Inferior parietal cortex (tissue), 1 donor: ENCODE results near the gene ANKRD40CL.

Experiments used
- DNase-seq: peaks from one replicate; pipeline ENCODE4 v3.0.0-alpha.2; 2016; ENCODE audit errors: extremely low spot score

The ANKRD40CL gene

GRCh38 chr17:50787106-50787505, 19.8 kb upstream of the ANKRD40CL start:
- DNase-seq, result no peak

DNA sequence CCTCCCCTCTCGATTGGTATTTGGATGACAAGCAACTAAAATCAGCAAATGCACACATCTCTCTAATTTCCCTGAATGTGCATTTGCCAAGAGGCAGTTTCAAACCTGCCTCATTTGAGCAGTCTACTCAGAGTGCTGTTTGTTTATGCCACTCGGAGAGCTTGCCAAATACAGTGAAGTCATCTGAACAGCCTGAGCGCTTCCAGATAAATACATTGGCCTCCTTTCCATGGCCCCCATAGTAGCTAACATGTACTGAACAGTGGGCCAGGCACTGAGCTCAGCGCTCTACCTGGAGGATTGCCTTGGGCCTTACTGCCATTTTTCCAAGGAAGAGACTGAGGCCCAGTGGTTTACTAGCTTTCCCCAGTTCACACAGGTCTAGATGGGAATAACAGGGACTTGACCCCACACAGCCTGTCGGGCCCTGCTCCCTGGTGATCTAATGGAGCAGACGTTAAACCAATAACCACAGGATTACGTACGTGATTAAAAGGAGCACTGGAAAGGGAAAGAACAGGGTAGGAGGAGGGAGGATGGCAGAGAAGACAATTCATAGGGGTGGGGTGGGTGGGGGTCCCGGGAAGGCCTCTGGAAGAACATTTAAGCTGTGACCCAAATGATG, 18.7 kb upstream of the ANKRD40CL start:
- DNase-seq, result peak; percentile 65

DNA sequence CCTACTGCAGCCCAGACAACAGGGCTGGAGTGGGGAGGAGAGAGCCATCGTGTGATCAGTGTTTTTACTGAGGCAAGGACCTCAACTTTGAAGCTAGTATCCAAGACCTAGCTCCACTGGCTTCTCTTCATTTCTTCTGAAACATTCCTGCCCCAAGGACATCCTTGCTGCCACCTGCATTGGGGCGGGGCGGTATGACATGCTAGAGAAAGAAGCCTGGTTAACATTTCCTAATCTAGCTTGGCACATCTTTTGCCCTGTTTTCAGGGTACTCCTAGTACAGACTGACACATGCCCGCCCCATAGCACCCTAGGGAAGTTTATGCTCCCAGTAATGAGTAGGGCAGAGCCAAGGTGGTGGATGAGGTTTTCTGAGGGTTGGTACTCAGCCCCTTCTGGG, 17.8 kb upstream of the ANKRD40CL start:
- DNase-seq, result no peak

DNA sequence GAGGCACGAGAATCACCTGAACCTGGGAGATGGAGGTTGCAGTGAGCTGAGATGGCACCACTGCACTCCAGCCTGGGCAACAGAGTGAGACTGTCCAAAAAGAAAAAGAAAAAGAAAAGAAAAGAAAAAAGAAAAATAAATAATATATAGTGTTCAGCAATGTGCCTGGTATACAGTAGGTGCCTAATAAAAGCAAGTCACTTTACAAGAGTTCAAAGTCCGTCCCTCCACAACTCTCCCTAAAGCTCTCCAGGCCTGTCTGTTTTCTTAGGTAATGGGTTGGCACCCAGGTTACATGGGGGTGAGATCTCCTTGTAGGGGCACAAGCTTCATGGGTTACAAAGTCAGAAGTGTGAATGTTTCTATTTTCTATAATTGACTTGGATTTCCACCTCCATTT, 16.6 kb upstream of the ANKRD40CL start:
- DNase-seq, result no peak

- DNase-seq, result peak; percentile 86
Measured at GRCh38 chr17:50783193-50783660, 15.9 kb upstream of the ANKRD40CL start.

GRCh38 chr17:50781167-50781566, 13.8 kb upstream of the ANKRD40CL start:
- no peak for DNase-seq

GRCh38 chr17:50779747-50780353, 12.5 kb upstream of the ANKRD40CL start:
- DNase-seq, result no peak

DNA sequence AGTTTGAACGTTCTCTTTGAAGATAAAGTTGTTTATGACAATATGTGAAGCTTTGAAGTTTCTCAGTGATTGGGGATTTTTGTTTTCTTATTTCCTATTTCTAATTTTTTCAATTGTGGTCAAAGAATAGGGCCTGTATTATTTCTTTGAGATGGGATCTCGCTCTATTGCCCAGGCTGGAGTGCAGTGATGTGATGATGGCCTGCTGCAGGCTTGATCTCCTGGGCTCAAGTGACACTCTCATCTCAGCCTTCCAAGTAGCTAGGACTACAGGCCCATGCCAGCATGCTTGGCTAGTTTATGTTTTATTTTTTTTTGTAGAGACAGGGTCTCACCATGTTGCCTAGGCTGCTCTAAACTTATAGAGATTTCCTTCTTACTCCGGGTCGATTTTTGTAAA, 11.7 kb upstream of the ANKRD40CL start:
- no peak for DNase-seq

GRCh38 chr17:50778471-50778870, 11.2 kb upstream of the ANKRD40CL start:
- no peak for DNase-seq

DNA sequence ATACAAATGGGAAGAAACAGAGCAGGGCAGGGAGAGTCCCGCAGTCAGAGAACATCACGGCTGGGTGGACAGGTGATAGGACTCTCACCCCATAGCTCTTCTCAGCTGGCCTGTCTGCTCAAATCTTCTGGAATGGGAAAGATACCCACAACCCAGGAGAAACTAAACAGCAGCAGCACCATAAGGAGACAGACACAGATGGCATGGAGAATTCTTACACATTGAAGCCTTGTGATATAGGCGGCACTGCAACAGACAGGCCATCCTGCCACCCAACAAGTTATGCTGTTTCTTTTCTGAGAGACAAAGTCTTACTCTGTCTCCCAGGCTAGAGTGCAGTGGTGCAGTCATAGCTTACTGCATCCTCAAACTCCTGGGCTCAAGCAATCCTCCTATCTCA, 8.6 kb upstream of the ANKRD40CL start:
- DNase-seq, result no peak

- no peak for DNase-seq
Measured at GRCh38 chr17:50774225-50774803, 7.0 kb upstream of the ANKRD40CL start.

- DNase-seq, result no peak
Measured at GRCh38 chr17:50771991-50772785, 4.9 kb upstream of the ANKRD40CL start.

DNA sequence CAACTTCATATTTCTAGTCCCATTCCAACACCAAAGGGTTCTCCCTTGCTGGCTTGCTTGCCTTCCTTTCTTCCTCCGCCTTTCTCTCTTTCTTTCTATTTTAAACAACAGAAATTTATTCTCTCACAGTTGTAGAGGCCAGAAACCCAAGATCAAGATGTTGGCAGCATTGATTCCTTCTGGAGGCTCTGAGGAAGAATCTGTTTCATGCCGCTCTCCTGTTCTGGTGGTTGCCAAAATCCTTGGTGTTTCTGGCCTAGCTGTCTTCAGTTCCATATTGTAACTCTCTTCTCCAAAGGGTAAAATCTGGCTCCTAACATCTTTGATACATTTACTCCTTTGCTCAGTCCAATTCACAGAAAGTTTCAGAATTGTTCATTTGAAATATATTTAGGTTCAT, 3.0 kb upstream of the ANKRD40CL start:
- DNase-seq, result no peak

- DNase-seq, result no peak
Measured at GRCh38 chr17:50769884-50770283, 2.6 kb upstream of the ANKRD40CL start.

DNA sequence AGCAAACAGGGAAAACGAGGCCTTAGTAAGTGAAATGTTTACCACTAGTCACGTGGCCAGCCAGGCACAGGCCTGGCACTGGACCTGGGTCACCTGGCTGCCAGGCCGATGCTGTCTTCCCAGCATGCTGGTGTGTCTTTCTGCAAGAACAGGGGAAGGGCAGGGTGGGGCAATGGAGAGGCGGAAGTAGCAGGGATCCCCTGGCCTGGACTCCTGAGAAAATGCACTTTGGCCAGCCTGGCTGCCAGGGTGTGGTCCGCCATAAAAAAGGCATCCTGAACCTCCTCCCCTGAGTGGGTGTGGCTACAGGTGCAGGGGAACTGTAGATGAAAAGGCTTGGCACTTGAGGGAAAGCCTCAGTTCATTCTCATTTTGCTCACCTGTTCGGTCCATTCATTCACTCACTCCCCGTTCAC, 1.0 kb upstream of the ANKRD40CL start:
- no peak for DNase-seq

DNA sequence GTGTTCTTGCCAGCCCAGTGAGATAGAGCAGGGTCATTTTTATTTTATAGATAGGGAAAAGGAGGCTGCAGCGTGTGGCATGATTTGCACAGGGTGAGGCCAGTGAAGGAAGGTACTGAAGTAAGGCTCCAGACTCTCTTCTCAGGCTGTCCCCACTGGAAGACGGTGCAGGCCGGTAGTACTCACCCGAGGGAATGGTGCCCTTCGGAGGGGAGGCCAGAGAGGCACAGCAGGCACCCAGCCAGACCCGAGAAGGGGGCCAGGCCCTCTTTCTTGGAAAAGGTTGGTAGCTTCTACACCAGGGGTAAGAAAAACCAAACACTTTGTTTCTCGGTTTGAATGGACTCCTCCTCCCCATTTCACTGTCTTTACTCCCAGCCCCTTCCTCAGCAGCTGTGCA, 288 bp downstream of the ANKRD40CL start:
- DNase-seq, result no peak

DNA sequence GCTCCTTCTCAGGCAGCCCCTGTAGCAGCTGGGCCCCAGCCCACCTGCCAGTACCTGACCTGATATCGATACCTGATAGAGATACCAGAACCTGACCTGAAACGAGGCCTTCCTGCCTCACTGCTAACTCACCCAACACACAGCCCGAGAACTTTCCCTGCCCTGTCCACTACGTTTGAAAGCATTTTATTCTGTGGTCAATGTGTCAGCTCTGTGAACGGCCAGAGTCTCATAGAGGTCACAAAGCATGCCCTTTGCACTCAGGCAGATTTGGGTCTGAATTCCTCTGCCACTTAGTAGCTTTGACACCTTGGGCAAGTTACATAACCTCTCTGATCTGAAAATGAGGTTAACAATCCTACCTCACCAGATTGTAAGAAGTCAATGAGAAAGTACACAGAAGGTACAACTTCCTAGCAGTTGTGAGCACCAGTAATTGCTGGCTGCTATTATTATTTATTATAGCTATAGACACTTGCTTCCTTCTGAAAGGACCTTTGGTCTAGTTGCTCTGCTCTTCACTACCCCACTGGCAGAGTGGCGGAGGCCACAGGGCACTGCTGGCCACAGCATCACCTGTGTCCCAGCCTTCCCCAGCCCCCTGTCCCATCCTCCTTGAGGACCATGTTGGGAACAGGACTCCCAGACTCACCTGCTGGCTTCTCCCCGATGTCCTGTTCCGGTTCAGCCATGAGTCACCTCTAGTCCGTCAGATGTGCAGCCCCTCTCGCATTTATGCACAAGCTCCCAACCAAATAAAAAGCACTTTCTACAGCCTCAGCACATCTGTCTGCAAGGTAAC, 895 bp downstream of the ANKRD40CL start:
- no peak for DNase-seq

DNA sequence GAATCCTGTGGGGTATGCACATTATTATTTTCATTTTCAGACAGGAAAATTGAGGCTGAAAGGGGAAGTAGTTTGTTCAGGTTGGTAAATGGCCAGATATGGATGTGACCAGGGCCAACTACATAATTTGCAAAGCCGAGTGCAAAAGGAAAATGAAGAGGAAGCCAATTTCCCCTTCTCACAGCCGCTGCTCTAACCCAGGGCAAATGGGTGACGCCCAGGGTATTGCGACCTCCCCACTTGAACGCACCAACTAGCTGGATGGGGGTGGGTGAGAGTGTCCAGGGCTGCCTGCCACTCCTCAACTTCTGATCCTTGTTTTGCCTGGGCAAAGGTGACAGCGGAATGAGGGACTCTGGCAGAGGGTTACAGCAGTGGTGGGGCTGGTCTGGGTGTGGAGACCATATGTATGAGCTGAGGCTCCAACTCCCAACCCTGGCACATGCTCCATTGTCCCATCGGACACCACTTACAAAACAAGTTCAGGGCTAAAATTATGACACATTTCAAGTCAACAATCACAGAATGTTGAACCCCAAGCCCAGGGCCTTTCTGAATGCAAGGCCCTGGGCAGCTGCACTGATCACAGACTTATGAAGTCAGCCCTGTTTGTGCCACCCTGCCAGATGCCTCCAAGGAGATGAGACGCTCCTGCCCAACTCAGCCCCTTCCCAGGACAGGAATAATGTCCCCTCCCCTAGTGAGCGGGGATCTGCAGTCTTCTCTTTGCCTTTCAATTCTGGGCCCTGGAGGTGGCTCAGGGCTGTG, 1.7 kb downstream of the ANKRD40CL start:
- DNase-seq, result no peak

DNA sequence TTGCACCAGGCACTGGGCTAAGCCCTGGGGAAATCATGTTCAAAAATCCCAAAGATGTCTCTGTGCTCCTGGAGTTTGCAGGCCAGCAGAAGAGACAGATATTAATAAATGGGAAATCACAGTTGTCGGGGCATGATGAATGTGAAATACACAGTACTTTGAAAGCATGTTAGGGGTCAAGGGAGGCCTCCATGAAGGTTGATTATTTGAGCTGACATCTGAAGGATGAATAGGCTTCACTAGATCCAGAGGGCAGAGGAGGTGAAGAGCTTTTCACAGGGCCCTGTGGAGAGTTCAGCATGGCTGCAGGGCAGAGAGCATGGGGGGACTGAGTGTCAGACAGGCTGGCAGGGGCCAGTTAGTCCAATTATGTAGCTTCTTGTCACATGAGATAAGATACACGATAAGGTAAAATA, 2.6 kb downstream of the ANKRD40CL start:
- no peak for DNase-seq

DNA sequence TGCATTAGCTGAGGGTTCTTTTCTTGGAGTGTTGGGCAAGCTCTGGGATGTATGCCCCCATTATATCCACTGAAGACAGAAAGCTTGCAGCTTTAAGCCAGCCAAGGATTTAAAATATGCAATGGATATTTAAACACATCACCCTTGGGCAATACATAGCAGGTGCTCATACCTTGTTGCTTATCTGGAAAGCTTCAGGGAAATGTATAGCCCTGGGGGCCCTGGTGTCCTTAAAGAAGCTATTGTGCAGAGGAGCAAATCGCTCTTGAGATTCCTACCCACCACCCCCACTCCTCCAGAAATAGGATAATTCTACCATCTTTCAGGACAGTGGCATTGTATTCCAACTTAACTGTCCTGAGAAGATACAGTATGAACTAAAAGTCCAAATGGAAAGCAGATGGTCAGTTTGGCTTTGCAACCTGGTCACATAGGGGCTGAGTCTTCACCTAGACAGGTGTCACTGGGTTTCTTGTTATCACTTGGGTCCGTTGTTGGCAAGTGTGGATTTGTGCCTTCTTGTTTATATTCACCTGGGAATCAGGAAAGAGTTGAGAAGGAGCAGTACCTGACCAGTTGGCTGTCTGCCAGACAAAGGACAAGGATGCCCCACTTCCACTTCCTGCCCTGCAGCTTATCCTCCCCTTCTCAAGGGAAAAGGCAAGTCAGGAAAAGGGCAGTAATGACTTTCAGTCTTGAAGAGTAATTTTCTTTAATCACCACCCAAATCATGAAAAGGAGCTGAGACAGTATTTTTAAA, 3.4 kb downstream of the ANKRD40CL start:
- no peak for DNase-seq
